TTC549 (cell line): ENCODE measurements around the gene CEP170B.
"Not testable (repeated sequence)": the region's sequence is repeated elsewhere in the genome, so short reads cannot be mapped to it uniquely, and the experiment has no call there.

Experiments used
- FAIRE-seq: peaks from 2 replicates; lab custom pipeline; 2012; peaks lifted over from hg19 to GRCh38; lab: Jason Lieb, UNC

CEP170B gene

DNA sequence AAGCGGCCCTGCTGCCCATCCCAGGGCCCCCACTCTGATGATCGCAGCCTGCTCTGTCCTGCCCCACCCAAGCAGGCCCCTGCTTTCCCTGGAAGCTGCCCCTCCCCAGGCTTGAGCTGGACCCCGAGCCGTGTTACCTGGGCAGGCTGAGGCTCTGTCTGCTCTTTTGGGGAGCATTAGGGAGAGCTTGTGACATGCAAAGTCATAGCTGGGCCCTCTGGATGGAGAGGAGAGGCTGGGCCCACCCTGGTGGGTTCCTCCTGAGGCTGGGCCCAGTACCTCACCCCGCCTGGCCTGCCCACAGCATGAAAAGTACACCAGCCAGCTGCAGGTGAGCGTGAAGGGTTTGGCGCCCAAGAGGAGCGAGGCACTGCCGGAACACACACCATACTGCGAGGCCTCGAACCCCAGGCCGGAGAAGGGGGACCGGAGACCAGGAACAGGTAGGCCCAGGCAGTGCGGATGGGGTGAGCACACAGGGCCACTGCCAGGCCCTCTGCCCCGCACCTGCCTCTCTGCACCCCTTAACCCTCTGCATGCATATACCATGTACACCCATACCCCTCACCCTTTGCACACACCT, 15.0 kb downstream of the CEP170B start:
- no peak for FAIRE-seq

DNA sequence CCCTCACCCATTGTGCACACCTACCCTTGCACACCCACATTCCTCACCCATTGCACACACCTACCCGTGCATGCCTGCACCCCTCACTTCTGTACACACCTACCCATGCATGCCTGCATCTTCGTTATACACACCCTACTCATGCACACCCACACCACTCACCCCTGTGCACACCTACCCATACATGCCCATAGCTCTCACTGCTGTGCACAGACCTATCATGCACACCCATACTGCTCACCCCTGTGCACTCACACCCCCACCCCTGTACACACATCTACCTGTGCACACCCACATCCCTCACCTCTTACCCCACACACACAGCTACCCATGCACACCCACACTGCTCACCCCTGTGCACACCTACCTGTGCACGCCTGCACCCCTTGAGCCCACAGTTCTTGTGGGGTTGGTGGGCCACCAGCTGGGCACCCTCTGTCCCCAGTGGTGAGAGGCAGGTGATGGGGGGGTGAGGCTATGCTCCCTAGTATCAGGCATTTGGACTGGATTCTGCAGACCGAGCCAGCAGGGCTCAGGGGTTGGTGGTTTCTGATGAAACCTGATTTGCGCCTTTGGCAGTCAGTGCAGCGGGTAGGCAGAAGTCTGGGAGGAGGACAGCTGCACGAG, 15.6 kb downstream of the CEP170B start:
- no peak for FAIRE-seq

DNA sequence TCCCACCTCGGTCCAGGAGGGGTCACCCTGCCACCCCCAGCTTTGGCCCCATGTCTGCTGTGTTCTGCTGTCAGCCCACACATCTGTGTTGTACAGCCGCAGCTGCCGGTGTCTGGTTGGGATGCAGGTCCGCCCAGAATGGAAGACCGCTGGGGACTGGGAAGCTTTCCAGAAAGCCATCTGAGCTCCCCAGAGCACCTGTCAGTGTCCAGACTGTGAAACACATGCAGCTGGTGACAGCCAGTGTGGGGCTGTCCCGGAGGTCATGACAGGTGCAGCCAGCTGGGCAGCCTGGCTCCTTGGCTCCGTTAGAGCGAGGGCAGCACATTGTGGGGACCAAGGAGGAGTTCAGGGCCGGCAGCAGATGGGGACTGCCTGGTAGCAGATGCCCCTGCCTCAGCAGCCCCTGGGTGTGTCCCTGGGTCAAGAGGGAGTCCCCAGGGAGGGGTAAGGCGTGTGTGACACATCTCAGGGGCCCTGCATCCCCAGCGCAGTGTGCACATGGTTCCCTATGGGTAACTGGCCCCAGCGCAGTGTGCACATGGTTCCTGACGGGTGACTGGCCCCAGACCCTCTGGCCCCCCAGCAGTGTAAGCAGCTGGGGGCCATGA, 16.4 kb downstream of the CEP170B start:
- no peak for FAIRE-seq

DNA sequence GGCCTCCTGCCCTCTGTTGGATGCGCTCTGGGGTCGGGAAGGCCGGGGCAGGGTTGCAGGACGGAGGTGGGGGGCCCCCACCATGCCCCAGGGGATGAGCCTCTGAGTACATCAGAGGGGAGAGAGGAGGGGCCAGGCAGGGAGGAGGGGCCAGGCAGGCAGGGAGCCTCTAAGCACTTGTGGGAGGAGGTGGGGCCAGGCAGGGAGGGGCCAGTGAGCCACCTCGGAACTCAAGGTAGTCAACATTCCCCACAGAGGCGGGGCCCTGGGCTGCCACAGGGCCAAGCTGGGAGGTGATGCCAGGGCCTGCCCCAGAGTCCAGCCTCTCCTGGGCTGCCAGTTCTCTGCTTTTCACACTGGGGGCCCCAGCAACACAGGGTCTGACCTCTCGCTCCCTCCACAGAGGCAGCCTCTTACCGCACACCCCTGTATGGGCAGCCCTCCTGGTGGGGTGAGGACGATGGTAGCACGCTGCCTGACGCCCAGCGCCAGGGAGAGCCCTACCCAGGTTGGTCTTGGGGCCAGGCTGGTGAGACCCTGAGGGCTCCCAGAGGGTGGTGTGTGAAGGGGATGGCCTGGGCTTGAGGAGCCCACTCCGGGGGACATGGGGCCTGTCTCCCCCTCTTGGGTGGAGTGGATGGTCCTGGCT, 17.4 kb downstream of the CEP170B start:
- FAIRE-seq: no peak

DNA sequence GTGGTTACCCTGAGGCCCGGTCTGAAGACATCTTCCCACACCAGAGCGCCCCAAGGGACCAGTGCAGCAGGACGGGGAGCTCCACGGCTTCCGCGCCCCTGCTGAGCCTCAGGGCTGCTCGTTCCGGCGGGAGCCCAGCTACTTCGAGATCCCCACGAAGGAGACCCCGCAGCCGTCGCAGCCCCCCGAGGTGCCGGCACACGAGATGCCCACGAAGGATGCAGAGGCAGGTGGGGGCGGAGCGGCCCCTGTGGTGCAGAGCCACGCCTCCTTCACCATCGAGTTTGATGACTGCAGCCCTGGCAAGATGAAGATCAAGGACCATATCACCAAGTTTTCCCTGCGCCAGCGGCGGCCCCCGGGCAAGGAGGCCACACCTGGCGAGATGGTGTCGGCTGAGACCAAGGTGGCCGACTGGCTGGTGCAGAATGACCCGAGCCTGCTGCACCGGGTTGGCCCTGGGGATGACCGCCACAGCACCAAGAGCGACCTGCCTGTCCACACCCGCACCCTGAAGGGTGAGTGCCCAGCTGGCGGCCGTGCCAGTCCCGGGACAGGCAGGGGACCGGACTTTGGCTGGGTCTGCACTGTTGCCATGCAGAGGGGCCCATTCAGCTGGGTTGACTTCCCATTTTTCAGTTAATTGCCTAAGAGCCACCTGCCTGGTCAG, 18.1 kb downstream of the CEP170B start:
- FAIRE-seq: no peak

DNA sequence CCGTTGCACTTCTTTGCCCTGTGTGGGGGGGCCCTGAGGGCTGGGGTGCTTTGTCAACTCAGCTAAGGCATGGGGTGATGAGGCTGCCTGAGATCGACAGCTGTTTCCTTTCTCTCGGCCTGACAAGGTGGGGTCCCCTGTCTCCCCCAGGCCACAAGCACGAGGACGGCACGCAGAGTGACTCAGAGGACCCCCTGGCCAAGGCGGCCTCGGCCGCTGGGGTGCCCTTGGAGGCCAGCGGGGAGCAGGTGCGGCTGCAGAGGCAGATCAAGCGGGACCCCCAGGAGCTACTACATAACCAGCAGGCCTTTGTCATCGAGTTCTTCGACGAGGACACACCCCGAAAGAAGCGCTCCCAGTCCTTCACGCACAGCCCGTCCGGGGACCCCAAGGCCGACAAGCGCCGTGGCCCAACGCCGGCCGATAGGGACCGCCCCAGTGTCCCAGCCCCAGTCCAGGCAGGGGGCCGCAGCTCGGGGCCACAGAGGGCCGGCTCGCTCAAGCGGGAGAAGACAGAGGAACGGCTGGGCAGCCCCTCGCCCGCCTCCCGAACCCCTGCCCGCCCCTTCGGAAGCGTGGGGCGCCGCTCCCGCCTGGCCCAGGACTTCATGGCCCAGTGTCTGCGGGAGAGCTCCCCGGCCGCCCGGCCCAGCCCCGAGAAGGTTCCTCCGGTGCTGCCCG, 18.8 kb downstream of the CEP170B start:
- FAIRE-seq: no peak

DNA sequence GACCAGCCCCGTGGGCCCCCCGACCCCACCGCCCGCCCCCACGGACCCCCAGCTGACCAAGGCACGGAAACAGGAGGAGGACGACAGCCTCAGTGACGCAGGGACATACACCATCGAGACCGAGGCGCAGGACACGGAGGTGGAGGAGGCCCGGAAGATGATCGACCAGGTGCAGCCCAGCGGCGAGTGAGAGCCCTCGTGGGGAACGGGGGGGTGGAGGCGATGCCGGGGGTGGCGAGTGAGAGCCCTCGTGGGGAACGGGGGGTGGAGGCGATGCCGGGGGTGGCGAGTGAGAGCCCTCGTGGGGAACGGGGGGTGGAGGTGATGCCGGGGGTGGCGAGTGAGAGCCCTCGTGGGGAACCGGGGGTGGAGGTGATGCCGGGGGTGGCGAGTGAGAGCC, 19.3 kb downstream of the CEP170B start:
- not testable (repeated sequence) for FAIRE-seq

DNA sequence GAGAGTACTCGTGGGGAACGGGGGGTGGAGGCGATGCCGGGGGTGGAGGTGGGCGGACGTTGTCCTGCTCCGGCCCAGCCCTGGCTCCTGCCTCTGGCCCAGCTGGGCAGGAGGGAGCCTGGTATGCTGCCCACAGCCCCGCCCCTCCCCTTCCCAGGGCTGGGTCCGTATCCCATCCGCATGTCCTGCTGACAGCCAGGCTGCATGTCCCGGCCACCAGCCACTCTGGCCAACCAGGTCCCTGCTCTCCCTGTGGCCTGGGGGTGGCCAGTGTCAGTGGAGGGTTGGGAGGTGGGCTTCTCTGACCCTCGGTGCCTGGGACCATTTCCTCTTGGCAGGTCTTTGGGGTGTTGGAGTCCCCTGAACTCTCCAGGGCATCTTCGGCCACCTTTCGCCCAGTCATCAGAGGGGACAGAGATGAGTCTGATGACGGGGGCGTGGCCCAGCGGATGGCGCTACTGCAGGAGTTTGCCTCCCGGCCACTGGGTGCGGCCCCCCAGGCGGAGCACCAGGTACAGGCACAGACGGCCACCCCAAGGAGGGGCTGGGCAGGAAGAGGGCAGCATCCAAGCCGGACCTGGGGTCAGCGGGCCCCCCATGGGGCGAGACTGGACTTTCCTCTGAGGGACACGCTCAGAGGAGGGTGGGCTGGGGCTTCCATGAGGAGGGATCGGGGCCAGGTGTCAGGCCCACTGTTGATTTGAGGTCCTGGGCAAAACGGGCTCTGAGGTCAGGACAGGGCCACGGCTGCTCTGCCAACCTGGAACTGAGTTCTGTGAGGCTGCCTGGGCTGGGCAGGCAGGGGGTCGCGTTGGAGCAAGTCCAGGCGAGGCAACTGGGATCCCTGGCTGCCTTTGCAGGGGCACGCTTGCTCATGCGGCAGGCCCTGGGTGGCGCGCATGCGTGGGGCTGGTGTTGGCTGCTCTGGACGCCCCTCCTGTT, 20.2 kb downstream of the CEP170B start:
- FAIRE-seq: no peak

DNA sequence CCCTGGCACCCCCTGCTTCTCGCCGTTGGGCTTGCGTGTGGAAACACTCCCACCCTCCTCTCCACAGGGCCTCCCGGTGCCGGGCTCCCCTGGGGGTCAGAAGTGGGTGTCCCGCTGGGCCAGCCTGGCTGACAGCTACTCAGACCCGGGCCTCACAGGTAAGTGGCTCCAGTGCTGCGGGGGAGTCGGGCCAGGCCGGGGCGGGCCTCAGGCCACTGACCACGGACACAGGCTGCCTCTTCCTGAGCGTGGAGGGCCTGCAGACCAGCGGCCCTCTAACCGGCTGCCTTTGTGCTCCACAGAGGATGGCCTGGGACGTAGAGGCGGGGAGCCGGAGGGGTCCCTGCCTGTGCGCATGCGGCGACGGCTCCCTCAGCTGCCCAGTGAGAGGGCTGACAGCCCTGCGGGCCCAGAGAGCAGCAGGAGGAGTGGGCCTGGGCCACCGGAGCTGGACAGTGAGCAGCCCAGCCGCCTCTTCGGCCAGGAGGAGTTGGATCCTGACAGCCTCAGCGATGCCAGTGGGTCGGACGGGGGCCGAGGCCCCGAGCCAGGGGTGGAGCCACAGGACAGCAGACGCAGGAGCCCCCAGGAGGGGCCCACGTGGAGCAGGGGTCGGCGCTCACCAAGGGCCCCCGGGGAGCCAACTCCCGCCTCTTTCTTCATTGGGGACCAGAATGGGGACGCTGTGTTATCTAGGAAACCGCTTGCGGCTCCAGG, 21.1 kb downstream of the CEP170B start:
- FAIRE-seq: no peak

DNA sequence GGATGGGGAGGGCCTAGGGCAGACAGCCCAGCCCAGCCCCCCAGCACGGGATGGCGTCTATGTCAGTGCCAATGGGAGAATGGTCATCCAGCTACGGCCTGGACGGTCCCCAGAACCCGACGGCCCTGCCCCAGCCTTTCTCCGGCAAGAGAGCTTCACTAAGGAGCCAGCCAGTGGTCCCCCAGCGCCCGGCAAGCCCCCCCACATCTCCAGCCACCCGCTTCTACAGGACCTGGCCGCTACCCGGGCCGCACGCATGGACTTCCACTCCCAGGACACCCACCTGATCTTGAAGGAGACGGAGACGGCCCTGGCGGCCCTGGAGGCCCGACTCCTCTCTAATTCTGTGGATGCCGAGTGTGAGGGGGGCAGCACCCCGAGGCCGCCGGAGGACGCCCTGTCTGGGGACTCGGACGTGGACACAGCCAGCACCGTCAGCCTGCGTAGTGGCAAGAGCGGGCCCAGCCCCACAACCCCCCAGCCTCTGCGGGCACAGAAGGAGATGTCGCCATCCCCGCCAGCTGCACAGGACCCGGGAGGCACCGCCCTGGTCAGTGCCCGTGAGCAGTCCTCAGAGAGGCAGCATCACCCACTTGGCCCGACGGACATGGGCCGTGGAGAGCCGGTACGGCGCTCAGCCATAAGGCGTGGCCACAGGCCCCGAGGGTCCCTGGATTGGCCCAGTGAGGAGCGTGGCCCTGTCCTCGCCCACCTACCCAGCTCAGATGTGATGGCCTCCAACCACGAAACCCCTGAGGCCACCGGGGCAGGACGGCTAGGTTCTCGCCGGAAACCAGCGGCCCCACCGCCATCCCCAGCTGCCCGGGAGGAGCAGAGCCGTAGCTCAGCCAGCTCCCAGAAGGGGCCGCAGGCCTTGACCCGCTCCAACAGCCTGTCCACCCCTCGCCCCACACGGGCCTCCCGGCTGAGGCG, 21.9 kb downstream of the CEP170B start:
- no peak for FAIRE-seq

DNA sequence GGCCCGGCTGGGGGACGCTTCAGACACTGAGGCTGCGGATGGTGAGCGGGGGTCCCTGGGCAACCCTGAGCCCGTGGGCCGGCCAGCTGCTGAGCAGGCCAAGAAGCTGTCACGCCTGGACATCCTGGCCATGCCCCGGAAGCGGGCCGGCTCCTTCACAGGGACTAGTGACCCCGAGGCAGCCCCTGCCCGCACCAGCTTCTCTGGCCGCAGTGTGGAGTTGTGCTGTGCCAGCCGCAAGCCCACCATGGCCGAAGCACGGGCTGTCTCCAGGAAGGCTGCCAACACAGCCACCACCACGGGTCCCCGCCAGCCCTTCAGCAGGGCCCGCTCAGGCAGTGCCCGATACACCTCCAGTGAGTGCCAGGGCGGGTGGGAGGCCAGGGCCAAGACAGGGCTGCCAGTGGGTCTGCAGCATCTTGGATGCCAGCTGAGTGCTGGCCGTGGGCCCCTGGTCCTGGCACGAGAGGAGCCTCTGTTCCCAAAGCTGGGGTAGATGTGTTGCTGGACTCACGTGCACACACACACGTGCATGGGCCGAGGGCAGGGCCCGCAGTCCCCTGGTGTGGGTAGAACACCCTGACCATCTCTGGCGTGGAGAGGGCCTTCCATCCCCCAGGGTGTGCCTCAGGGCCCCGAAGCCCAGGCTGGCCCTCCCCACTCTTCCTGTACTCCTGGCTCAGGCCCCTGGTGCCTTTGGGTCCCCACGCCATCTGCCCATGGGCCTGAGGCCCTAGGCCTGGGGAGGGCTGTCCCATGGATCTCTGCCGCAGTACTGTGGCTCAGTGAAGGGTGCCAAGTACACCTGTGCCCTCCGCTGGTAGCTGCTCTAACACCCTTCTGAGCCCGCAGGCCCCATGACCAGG, 22.8 kb downstream of the CEP170B start:
- no peak for FAIRE-seq

DNA sequence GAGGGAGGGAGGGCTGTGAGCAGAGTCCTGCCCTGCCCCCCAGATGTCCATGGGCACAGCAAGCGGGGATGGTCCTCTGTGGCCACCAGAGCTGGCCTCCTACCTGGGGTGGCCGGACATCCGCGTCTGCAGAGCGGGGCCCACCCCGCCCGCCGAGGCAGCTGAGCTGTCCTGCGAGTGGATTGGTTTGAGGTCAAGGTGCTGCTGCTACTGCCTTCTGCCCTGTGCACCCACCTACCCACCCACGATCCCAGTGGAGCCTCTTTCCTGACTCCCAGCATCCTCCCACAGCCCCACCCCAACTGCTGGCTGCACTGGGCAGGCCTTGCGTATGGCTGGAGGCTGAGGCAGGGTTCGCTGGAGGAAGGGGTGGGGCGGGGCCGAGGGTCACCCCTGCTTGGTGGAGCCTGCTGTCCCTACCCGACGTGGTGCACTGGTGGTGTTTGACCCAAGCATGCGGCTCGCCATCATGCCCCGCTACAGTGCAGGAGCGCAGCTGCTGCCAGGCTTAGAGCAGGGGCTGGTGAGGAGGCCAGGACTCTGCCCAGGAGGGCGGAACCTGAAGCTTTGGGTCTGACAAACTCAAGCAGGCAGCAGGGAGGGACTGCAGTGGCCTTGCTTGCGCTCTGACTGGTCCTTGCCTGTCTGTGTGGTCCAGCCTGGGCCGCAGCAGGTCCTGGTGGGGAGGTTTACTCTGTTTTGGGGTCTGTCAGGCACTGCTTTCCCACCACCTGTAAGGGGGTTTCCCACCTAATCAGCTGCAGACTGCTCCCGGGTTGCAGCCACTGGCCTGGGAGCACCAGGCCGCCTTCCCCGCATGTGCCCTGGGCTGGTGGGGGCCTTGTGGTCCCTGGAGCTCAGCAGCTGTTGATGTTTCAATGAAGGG, 23.7 kb downstream of the CEP170B start:
- FAIRE-seq: no peak

DNA sequence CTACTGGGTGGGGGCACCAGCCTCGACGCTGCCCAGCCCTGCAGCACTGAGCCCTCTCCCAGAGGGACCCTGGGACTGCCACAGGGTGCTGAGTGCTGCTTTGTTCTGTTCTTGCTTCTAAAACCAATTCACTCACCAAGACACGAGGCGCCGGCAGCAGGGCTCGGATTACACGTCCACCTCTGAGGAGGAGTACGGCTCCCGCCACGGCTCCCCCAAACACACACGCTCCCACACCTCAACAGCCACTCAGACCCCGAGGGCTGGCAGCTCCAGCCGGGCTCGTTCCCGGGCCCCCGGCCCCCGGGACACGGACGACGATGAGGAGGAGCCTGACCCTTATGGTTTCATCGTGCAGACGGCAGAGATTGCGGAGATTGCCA, 24.3 kb downstream of the CEP170B start:
- FAIRE-seq: no peak

DNA sequence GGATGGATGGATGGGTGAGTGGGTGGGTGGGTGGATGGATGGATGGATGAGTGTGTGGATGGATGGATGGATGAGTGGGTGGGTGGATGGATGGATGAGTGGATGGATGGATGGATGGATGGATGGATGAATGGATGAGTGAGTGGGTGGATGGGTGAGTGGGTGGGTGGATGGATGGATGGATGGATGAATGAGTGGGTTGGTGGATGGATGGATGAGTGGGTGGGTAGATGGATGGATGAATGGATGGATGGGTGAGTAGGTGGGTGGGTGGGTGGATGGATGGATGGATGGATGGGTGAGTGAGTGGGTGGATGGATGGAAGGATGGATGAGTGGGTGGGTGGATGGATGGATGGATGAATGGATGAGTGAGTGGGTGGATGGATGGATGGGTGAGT, 25.2 kb downstream of the CEP170B start:
- FAIRE-seq: not testable (repeated sequence)

DNA sequence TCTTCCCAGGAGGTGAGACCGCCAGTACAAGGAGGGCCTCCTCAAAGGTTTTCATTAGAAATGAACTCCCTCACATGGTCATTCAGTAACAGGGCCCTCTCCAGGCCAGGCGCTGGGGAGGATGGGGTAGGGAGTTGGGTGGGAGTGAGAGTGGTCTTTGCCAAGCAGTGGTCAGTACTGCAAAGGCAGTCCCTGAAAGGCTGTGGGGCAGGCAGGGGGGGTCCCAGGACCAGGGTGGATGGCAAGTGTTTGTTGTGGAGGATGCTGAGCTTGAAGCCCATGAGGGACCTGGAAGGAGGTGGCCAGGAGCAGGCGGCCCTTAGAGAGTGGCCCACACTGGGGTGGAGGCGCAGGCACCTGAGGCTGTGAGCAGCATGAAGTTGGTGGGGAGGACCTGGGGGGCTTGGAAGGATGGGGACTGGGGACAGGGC, 26.1 kb downstream of the CEP170B start:
- no peak for FAIRE-seq

DNA sequence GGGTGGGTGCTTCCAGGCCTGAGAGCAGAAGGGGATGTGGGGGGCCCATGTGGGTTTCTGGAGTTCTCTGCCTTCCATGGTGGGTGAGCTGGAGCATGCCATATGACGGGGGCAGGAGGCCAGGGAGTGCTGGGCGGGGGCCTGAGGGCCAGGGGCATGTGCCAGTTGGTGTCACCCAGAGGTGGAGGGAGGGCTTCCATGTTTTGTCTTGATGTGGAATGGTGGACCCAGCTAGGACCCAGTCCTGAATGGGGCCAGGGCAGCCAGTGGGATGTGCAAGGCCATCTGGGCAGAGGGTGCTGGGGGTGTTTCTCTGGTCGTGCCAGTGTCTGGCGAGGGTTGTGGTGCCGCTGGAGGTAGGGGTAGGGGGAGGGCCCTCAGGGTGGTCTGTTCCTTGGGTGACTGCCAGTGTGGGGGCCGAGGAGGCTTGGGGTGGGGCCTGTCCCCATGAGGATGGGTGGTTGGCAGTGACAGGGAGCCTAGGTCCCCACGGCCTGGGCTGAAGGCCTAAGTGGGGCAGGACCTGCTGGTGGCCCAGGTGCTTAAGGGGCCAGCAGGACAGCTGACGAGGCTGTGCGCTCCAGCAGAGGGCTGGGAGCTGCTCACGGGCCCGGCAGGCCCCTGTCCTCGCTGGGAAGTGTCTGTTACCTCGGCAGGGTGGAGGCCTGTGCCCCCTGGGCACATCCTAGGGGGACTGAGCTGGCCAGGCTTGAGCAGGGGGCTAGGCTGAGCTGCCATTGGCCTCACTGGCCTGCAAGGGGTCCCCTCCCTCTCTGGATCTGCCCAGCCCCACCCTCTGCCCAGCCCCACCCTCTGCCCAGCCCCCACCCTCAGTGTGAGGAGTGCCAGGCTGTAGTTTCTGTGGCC, 26.8 kb downstream of the CEP170B start:
- FAIRE-seq: no peak
